Lower leg skin (tissue), 3 donors: ENCODE data around the gene AFG3L2.

Source experiments
- CTCF ChIP-seq, 3 donors: fragments of 450-650 bp; IDR thresholded peaks; one replicate each; pipeline ENCODE4 v1.5.1; 2016; ENCODE audit warnings: antibody characterized with exemption in 3 of 3, mild to moderate bottlenecking in 3 of 3, moderate library complexity in 2 of 3
- POLR2A ChIP-seq, 2 donors: fragments of 450-650 bp; IDR thresholded peaks; one replicate each; pipeline ENCODE4 v1.6.1; 2016 to 2017; ENCODE audit warnings: antibody characterized with exemption in 2 of 2, mild to moderate bottlenecking in 1 of 2, moderate library complexity in 1 of 2

GRCh38 chr18:12398625-12399024 is 21.6 kb upstream of the AFG3L2 start:
- no peak for TF ChIP-seq POLR2A (IDR thresholded peaks at IDR 0.05)
- no peak for TF ChIP-seq CTCF (IDR thresholded peaks at IDR 0.05)
